ENCODE data around the gene CLPSL2.

DNA sequence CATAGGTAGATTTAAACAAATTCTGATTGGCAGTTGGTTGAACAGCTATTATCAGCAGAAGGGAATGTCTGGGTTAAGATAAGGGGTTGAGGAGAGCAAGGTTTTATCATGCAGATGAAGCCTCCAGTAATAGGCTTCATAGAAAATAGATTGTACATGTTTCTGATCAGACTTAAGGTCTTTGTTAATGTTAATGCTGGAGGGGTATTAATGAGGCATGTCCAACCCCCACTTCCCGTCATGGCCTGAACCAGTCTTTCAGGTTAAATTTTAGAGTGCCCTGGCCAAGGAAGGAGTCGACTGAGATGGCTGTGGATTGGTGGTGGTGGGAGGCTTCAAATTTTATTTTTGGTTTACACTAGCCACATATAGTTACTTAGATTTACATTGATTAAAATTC lies 7.8 kb downstream of the CLPSL2 start:
- no peak for TF ChIP-seq CTCF (conservative IDR thresholded peaks at IDR 0.05)
- TF ChIP-seq ZFX (IDR thresholded peaks at IDR 0.05) = no peak
